ENCODE measurements around the gene PDLIM5.
"Not testable (repeated sequence)": the region's sequence is repeated elsewhere in the genome, so short reads cannot be mapped to it uniquely, and the experiment has no call there.

PDLIM5 gene

GRCh38 chr4:94504545-94504944 is 52.8 kb downstream of the PDLIM5 start:
- Histone ChIP-seq H3K9me3 (ENCODE audit: control insufficient read depth, insufficient read depth, low read length) (no peaks in the 10 kb centered on the region), H3K4me1 (ENCODE audit: control insufficient read depth, insufficient read depth, low read length) (no peaks in the 10 kb centered on the region), H3K4me3 (ENCODE audit: low read depth, low read length) (no peak overlapping the region), H3K9ac (ENCODE audit: low read depth, low read length) (no peak overlapping the region), H3K27me3 (ENCODE audit: control insufficient read depth, insufficient read depth, low read length) (no peaks in the 10 kb centered on the region), H3K36me3 (ENCODE audit: control insufficient read depth, insufficient read depth, low read length) (no peaks in the 10 kb centered on the region)

GRCh38 chr4:94506822-94507221 is 55.1 kb downstream of the PDLIM5 start:
- Histone ChIP-seq H3K9ac (ENCODE audit: low read depth, low read length) (no peak overlapping the region), H3K4me1 (ENCODE audit: control insufficient read depth, insufficient read depth, low read length) (no peaks in the 10 kb centered on the region), H3K9me3 (ENCODE audit: control insufficient read depth, insufficient read depth, low read length) (no peaks in the 10 kb centered on the region), H3K27me3 (ENCODE audit: control insufficient read depth, insufficient read depth, low read length) (no peaks in the 10 kb centered on the region), H3K36me3 (ENCODE audit: control insufficient read depth, insufficient read depth, low read length) (no peaks in the 10 kb centered on the region), H3K4me3 (ENCODE audit: low read depth, low read length) (no peak overlapping the region)

- Histone ChIP-seq H3K9ac (ENCODE audit: low read depth, low read length) (no peak overlapping the region), H3K4me3 (ENCODE audit: low read depth, low read length) (no peak overlapping the region), H3K9me3 (ENCODE audit: control insufficient read depth, insufficient read depth, low read length) (no peaks in the 10 kb centered on the region), H3K27me3 (ENCODE audit: control insufficient read depth, insufficient read depth, low read length) (no peaks in the 10 kb centered on the region), H3K36me3 (ENCODE audit: control insufficient read depth, insufficient read depth, low read length) (no peaks in the 10 kb centered on the region), H3K4me1 (ENCODE audit: control insufficient read depth, insufficient read depth, low read length) (no peaks in the 10 kb centered on the region)
These were observed 55.5 kb downstream of the PDLIM5 start for GRCh38 chr4:94507281-94507680.

DNA sequence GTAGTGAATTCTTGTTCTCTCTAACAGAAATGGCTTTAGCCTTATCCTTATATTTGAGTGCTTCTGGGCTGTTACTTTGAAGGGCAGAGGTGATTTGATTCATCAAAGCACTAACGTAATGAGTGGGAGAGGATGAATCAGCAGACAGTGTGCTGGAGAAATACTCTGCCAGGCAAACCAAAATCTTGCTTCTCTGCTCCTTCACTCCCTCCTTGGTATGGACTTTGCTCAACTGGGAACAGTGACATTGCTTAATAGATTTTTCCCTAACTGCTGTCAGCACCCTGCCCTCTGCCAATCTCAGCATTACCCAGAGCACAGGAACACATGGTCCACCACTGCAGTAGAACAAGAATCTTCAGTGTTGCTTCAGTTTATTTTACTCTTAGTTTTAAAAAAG is 56.0 kb downstream of the PDLIM5 start:
- Histone ChIP-seq H3K4me3 (ENCODE audit: low read depth, low read length) (no peak overlapping the region), H3K27me3 (ENCODE audit: control insufficient read depth, insufficient read depth, low read length) (no peaks in the 10 kb centered on the region), H3K9ac (ENCODE audit: low read depth, low read length) (no peak overlapping the region), H3K9me3 (ENCODE audit: control insufficient read depth, insufficient read depth, low read length) (no peaks in the 10 kb centered on the region), H3K36me3 (ENCODE audit: control insufficient read depth, insufficient read depth, low read length) (no peaks in the 10 kb centered on the region), H3K4me1 (ENCODE audit: control insufficient read depth, insufficient read depth, low read length) (no peaks in the 10 kb centered on the region)

DNA sequence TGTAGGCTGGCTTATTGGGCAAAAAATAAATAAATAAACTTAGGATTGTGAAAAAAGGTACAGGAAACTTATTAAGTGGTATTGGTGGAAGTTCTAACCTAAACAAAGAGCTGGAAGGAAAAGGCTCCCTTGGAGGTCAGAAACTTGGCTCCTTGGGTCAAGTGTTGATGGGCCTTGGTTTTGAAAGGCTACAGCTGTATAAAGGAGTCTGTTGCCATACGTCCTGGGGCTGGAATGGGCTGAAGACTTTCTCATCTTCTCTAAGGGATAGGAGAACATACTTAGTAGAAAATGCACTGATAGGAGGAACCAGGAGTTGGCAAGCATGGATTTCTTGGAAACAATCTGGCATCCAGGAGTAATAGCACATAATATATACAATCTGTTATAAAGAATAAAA is 56.6 kb downstream of the PDLIM5 start:
- Histone ChIP-seq H3K27me3 (ENCODE audit: control insufficient read depth, insufficient read depth, low read length) (no peaks in the 10 kb centered on the region), H3K36me3 (ENCODE audit: control insufficient read depth, insufficient read depth, low read length) (no peaks in the 10 kb centered on the region), H3K4me3 (ENCODE audit: low read depth, low read length) (no peak overlapping the region), H3K9ac (ENCODE audit: low read depth, low read length) (no peak overlapping the region), H3K9me3 (ENCODE audit: control insufficient read depth, insufficient read depth, low read length) (no peaks in the 10 kb centered on the region), H3K4me1 (ENCODE audit: control insufficient read depth, insufficient read depth, low read length) (no peaks in the 10 kb centered on the region)

DNA sequence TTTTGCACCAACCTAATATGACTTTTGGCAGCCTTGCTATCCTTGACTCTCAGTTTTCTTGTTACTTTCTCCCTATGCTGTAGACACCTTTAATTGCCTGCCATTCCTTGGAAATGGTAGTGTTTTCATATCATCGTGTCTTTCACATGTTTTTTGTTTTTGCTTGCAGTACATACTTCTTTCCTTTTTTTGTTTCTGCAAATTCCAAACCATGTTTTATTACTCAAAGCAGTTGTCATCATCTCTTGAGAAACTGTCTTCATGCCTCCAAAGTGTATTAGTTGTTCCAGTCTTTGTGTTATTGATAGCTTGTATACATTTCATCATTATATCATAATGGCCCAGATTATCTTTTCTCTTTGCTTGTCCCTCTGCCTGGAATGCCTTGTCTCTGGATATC is 57.1 kb downstream of the PDLIM5 start:
- H3K9me3 ChIP-seq (ENCODE audit: control insufficient read depth, insufficient read depth, low read length) = no peaks in the 10 kb centered on the region
- no peaks in the 10 kb centered on the region for H3K27me3 ChIP-seq (ENCODE audit: control insufficient read depth, insufficient read depth, low read length)
- H3K4me1 ChIP-seq (ENCODE audit: control insufficient read depth, insufficient read depth, low read length) = no peaks in the 10 kb centered on the region
- no peaks in the 10 kb centered on the region for H3K36me3 ChIP-seq (ENCODE audit: control insufficient read depth, insufficient read depth, low read length)
- no peak overlapping the region for H3K4me3 ChIP-seq (ENCODE audit: low read depth, low read length)
- H3K9ac ChIP-seq (ENCODE audit: low read depth, low read length) = no peak overlapping the region

GRCh38 chr4:94511591-94511990 is 59.8 kb downstream of the PDLIM5 start:
- Histone ChIP-seq H3K4me1 (ENCODE audit: control insufficient read depth, insufficient read depth, low read length) (no peaks in the 10 kb centered on the region), H3K36me3 (ENCODE audit: control insufficient read depth, insufficient read depth, low read length) (no peaks in the 10 kb centered on the region)

GRCh38 chr4:94513532-94513931 is 61.8 kb downstream of the PDLIM5 start:
- H3K9ac ChIP-seq (ENCODE audit: low read depth, low read length); H3K36me3 ChIP-seq (ENCODE audit: control insufficient read depth, insufficient read depth, low read length); H3K4me3 ChIP-seq (ENCODE audit: low read depth, low read length); H3K27me3 ChIP-seq (ENCODE audit: control insufficient read depth, insufficient read depth, low read length); H3K4me1 ChIP-seq (ENCODE audit: control insufficient read depth, insufficient read depth, low read length); H3K9me3 ChIP-seq (ENCODE audit: control insufficient read depth, insufficient read depth, low read length): not testable (repeated sequence)

More at GRCh38 chr4:94511591-94511990, 59.8 kb downstream of the PDLIM5 start:
- Histone ChIP-seq H3K9ac (ENCODE audit: low read depth, low read length) (no peak overlapping the region), H3K4me3 (ENCODE audit: low read depth, low read length) (no peak overlapping the region), H3K27me3 (ENCODE audit: control insufficient read depth, insufficient read depth, low read length) (no peaks in the 10 kb centered on the region), H3K9me3 (ENCODE audit: control insufficient read depth, insufficient read depth, low read length) (no peaks in the 10 kb centered on the region)

- Histone ChIP-seq H3K27me3 (ENCODE audit: control insufficient read depth, insufficient read depth, low read length) (no peaks in the 10 kb centered on the region), H3K4me1 (ENCODE audit: control insufficient read depth, insufficient read depth, low read length) (no peaks in the 10 kb centered on the region), H3K36me3 (ENCODE audit: control insufficient read depth, insufficient read depth, low read length) (no peaks in the 10 kb centered on the region), H3K9ac (ENCODE audit: low read depth, low read length) (no peak overlapping the region), H3K9me3 (ENCODE audit: control insufficient read depth, insufficient read depth, low read length) (no peaks in the 10 kb centered on the region), H3K4me3 (ENCODE audit: low read depth, low read length) (no peak overlapping the region)
These were observed 63.6 kb downstream of the PDLIM5 start for GRCh38 chr4:94515365-94515764.

- Histone ChIP-seq H3K4me3 (ENCODE audit: low read depth, low read length) (no peak overlapping the region), H3K9me3 (ENCODE audit: control insufficient read depth, insufficient read depth, low read length) (no peaks in the 10 kb centered on the region), H3K36me3 (ENCODE audit: control insufficient read depth, insufficient read depth, low read length) (no peaks in the 10 kb centered on the region), H3K27me3 (ENCODE audit: control insufficient read depth, insufficient read depth, low read length) (no peaks in the 10 kb centered on the region), H3K4me1 (ENCODE audit: control insufficient read depth, insufficient read depth, low read length) (no peaks in the 10 kb centered on the region), H3K9ac (ENCODE audit: low read depth, low read length) (no peak overlapping the region)
These were observed 64.3 kb downstream of the PDLIM5 start for GRCh38 chr4:94516067-94516466.

GRCh38 chr4:94516999-94517398 is 65.3 kb downstream of the PDLIM5 start:
- H3K27me3 ChIP-seq (ENCODE audit: control insufficient read depth, insufficient read depth, low read length) = no peaks in the 10 kb centered on the region
- H3K9ac ChIP-seq (ENCODE audit: low read depth, low read length) = no peak overlapping the region
- H3K36me3 ChIP-seq (ENCODE audit: control insufficient read depth, insufficient read depth, low read length) = no peaks in the 10 kb centered on the region
- H3K4me1 ChIP-seq (ENCODE audit: control insufficient read depth, insufficient read depth, low read length) = no peaks in the 10 kb centered on the region
- H3K4me3 ChIP-seq (ENCODE audit: low read depth, low read length) = no peak overlapping the region
- no peaks in the 10 kb centered on the region for H3K9me3 ChIP-seq (ENCODE audit: control insufficient read depth, insufficient read depth, low read length)

DNA sequence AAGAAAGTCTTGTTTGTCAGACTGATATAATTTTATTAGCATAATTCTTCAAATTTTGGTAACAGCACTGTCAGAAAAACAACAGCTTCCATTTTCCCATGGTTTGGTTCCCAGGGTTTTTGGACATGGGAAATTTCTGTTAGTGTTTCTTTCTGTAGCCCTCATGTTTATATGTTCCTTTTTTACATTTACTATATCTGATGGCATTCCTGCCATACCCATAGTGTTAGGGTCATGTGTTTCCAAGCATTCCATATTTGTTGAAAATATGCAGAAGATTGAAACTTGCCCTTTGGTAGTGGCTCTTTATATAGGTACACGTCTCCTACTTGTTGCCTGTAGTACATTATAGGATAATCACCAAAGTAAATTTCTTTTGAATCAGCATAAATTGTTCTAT is 65.8 kb downstream of the PDLIM5 start:
- no peaks in the 10 kb centered on the region for H3K9me3 ChIP-seq (ENCODE audit: control insufficient read depth, insufficient read depth, low read length)
- no peaks in the 10 kb centered on the region for H3K4me1 ChIP-seq (ENCODE audit: control insufficient read depth, insufficient read depth, low read length)
- H3K9ac ChIP-seq (ENCODE audit: low read depth, low read length) = no peak overlapping the region
- H3K27me3 ChIP-seq (ENCODE audit: control insufficient read depth, insufficient read depth, low read length) = no peaks in the 10 kb centered on the region
- H3K4me3 ChIP-seq (ENCODE audit: low read depth, low read length) = no peak overlapping the region
- H3K36me3 ChIP-seq (ENCODE audit: control insufficient read depth, insufficient read depth, low read length) = no peaks in the 10 kb centered on the region

DNA sequence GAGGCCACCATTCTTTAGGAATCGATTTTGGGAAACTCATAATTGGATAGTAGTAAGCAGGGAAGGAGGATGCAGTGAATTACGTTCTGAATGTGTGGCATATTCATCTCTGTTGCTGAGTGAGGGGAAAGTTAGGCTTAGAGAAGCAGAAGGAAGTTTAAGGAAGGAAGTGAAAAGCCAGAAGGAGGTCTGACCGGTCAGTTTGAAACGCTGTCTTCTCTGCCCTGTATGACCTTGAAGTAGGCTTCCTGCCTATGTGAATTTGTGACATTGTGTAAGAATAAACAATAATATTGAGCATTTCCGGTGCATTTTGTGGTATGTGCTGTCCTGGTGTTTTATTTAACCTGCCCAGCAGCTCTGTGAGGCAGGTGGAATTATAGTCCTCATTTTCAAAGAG is 67.3 kb downstream of the PDLIM5 start:
- H3K9me3 ChIP-seq (ENCODE audit: control insufficient read depth, insufficient read depth, low read length) = no peaks in the 10 kb centered on the region
- H3K36me3 ChIP-seq (ENCODE audit: control insufficient read depth, insufficient read depth, low read length) = no peaks in the 10 kb centered on the region
- H3K27me3 ChIP-seq (ENCODE audit: control insufficient read depth, insufficient read depth, low read length) = no peaks in the 10 kb centered on the region
- no peak overlapping the region for H3K4me3 ChIP-seq (ENCODE audit: low read depth, low read length)
- H3K4me1 ChIP-seq (ENCODE audit: control insufficient read depth, insufficient read depth, low read length) = no peaks in the 10 kb centered on the region
- H3K9ac ChIP-seq (ENCODE audit: low read depth, low read length) = no peak overlapping the region
